Activated naive CD8-positive, alpha-beta T cell treated with anti-CD3 and anti-CD28 coated beads, Interleukin-2, amount 50 U/mL, for 24 hours (primary cell): ENCODE data around the gene PALM.

ENCODE experiments used
- ATAC-seq: fragments of 150-1000 bp; cut with Tn5 transposase; one replicate; pipeline ENCODE4 v1.10.0; 2021
- DNase-seq: peaks from one replicate; pipeline ENCODE4 v3.0.0; 2021
- H3K27ac Mint-ChIP-seq: one replicate; pipeline ENCODE4 v1.8.0; 2021; ENCODE audit warnings: mild to moderate bottlenecking, mixed read lengths
- H3K27me3 Mint-ChIP-seq: one replicate; pipeline ENCODE4 v1.8.0; 2021; ENCODE audit warnings: mixed read lengths
- H3K36me3 Mint-ChIP-seq: one replicate; pipeline ENCODE4 v1.8.0; 2021; ENCODE audit warnings: low read depth, mixed read lengths
- H3K4me1 Mint-ChIP-seq: one replicate; pipeline ENCODE4 v1.8.0; 2021; ENCODE audit warnings: mixed read lengths
- H3K4me3 Mint-ChIP-seq: one replicate; pipeline ENCODE4 v1.8.0; 2021; ENCODE audit warnings: mild to moderate bottlenecking, moderate library complexity, mixed read lengths
- H3K9me3 Mint-ChIP-seq: one replicate; pipeline ENCODE4 v1.8.0; 2021; ENCODE audit warnings: mixed read lengths

Gene PALM

DNA sequence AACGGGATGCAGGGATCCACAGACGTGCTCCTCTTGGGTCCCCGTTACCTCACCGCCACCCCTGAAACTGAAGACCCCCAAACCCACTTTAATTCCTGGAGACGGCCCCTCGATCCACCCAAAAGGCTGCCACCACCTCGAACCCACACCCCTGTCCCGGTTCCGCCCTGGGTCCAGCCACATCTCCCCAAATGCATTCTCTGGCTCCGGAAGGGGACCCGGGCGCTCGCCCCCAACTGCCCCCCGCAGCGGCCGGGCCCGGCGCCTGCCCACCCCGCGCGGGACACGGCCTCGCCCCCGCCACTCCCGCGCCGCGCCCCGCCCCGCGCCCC, 32.8 kb upstream of the PALM start:
- Mint-ChIP-seq H3K27me3 (peaks cover 19% of the 10 kb centered on the region), H3K36me3 (no peaks in the 10 kb centered on the region), H3K9me3 (no peaks in the 10 kb centered on the region), H3K4me3 (no peak overlapping the region), H3K4me1 (peaks cover 11% of the 10 kb centered on the region), H3K27ac (no peak overlapping the region)
- no peak for ATAC-seq
- no peak for DNase-seq

GRCh38 chr19:676339-677105, 32.2 kb upstream of the PALM start, which contains the start of gene FSTL3:
Gene FSTL3 (plus strand): TSS chr19:676392. CDS start chr19:676424, 32 bp downstream.
- ATAC-seq: no peak
- H3K4me1 Mint-ChIP-seq: peaks cover 11% of the 10 kb centered on the region
- H3K27me3 Mint-ChIP-seq: peaks cover 19% of the 10 kb centered on the region
- H3K36me3 Mint-ChIP-seq: no peaks in the 10 kb centered on the region
- H3K9me3 Mint-ChIP-seq: no peaks in the 10 kb centered on the region
- H3K27ac Mint-ChIP-seq: peak within 1 kb of the TSS; percentile 64
- DNase-seq: no peak
- no peak within 1 kb of the TSS for H3K4me3 Mint-ChIP-seq

DNA sequence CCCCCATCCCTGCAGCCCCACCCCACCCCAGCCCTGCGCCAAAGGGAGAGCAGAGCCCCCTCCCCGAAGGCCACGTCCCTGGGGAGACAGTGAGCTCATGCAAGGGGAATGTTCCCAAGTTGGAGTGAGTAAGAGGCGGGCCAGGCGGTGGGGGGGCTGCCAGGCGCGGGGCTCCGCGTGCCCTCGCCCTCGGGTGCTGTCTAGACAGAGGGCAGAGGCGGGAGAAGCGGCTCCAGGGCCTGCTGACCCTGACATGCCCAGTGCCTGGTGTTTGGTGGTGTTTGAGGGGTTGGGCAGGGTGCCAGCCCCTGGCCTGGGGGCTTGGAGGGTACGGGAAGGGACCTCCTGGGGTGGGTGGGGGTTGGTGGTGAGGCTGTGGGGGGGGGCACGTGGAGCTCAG, 31.5 kb upstream of the PALM start:
- DNase-seq (no peak), ATAC-seq (no peak)

DNA sequence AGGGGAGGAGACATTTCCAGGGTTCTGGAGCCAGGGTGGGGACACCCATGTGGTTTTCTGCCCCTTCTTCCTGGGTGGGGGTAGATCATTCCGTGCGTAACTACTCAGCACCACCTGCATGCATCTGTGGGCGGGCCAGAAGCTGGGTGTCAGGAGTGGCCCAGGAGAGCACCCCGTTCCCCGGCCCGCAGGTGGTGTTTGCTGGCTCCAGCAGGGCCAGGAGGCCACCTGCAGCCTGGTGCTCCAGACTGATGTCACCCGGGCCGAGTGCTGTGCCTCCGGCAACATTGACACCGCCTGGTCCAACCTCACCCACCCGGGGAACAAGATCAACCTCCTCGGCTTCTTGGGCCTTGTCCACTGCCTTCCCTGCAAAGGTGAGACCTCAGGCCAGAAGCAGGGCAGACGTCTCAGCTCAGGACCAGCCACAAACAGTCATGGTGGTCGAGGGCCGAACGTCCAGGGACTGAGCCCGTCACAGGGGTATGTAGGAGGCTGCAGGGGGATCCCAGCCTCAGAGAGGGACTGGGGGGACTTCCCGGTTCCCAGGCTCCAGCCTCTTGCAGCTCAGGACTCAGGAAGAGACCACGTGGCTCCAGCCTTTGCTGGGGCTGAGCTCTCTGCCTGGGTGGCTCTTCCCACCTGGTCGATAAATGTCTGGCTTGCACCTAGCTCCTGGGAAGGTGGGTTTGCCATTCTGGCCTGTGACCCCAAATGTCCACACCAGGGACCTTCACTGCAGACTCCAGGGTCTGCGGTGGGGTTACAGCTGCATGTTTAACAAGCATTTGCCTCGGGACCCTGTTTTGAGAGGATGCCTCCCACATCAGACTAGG, 30.9 kb upstream of the PALM start:
- Mint-ChIP-seq H3K27me3 (peaks cover 18% of the 10 kb centered on the region), H3K4me1 (peaks cover 11% of the 10 kb centered on the region), H3K27ac (no peak overlapping the region), H3K36me3 (no peaks in the 10 kb centered on the region), H3K9me3 (no peaks in the 10 kb centered on the region), H3K4me3 (no peak overlapping the region)
- no peak for ATAC-seq
- no peak for DNase-seq

More for the DNA sequence above, 31.5 kb upstream of the PALM start:
- Mint-ChIP-seq H3K4me3 (no peak overlapping the region), H3K27ac (no peak overlapping the region), H3K27me3 (peaks cover 18% of the 10 kb centered on the region), H3K9me3 (no peaks in the 10 kb centered on the region), H3K36me3 (no peaks in the 10 kb centered on the region), H3K4me1 (peaks cover 11% of the 10 kb centered on the region)

DNA sequence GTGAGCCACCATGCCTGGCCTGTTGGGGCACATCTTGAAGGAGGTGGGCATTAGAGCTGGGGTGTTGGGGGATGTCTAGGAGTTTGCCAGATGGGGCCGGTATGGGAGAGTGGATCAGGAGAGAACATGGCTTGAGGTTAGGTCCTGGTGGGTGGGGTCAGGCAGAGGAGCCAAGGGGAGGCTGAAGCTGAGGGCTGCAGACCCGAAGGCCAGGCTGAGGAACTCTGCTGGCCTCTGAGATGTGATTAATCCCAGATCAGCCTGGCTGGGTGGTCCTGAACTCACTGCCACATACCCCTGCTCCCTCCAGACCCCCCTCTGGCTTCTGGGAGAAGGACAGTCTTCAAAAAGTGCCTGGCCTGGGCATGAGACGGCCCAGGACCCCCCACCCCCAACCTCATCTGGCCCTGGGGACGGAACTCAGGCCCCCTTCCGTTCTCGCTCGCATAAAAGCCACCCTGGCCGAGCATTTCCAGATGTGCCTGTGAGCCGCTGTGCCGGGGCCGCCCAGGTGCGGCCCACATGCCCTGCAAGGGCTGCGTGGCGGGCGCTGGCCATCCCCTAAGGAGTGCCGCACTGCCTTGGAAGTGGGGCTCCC, 29.8 kb upstream of the PALM start:
- ATAC-seq (no peak), DNase-seq (no peak)
- Mint-ChIP-seq H3K27me3 (peaks cover 15% of the 10 kb centered on the region), H3K9me3 (no peaks in the 10 kb centered on the region), H3K4me1 (peaks cover 11% of the 10 kb centered on the region), H3K36me3 (no peaks in the 10 kb centered on the region), H3K27ac (no peak overlapping the region), H3K4me3 (peak overlapping the region; percentile 71)

DNA sequence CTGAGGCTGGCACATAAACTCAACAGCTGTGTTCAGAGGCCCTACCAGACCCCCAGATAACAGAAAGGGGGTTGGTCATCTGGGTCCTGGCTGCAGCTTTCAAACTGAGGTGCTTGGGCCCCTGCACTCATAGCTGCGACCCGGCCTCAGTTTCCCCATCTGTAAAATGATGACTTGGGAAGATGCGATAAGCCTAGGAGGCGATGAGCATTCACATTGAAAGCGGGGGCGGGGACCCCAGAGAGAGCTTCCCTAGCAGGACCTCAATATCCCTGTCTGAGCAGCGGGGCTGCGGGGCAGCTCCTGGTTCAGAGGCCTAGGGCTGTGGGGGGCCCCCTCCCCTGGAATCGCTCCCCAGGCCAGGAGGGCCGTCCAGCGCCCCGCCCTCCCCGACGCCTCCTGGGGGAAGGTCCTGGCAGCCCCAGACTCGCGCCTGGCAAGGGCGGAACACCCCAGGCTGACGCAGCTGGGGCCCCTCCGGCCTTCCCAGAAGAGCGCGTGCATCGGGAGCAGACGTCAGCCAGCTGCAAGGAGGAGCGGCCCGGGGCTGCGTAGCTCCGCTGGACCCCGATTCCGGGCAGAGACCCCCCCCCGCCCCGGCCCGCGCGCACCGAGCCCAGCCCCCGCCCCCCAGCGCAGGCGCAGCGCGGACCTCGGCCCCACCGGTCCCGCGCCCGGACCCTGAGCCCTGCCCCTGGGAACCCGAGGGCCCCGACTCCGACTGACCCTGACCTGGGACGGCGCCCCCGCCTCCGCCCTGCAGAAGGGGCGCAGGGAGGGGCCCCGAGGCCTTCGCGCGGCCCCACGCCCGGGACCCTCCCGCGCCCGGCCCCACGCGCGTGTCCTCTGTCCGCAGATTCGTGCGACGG, 29.1 kb upstream of the PALM start:
- Mint-ChIP-seq H3K9me3 (no peaks in the 10 kb centered on the region), H3K27ac (peak overlapping the region; percentile 94), H3K4me3 (peak overlapping the region; percentile 71), H3K27me3 (peaks cover 14% of the 10 kb centered on the region), H3K36me3 (no peaks in the 10 kb centered on the region), H3K4me1 (peaks cover 11% of the 10 kb centered on the region)
- ATAC-seq (peak; percentile 16), DNase-seq (peak; percentile 55)

GRCh38 chr19:680287-681028, 28.3 kb upstream of the PALM start:
- H3K36me3 Mint-ChIP-seq: no peaks in the 10 kb centered on the region
- H3K4me1 Mint-ChIP-seq: peaks cover 6% of the 10 kb centered on the region
- peak overlapping the region; percentile 77 for H3K4me3 Mint-ChIP-seq
- H3K9me3 Mint-ChIP-seq: no peaks in the 10 kb centered on the region
- H3K27ac Mint-ChIP-seq: peak overlapping the region; percentile 94
- DNase-seq (peak; percentile 99), ATAC-seq (peak; percentile 78)
- peaks cover 7% of the 10 kb centered on the region for H3K27me3 Mint-ChIP-seq

DNA sequence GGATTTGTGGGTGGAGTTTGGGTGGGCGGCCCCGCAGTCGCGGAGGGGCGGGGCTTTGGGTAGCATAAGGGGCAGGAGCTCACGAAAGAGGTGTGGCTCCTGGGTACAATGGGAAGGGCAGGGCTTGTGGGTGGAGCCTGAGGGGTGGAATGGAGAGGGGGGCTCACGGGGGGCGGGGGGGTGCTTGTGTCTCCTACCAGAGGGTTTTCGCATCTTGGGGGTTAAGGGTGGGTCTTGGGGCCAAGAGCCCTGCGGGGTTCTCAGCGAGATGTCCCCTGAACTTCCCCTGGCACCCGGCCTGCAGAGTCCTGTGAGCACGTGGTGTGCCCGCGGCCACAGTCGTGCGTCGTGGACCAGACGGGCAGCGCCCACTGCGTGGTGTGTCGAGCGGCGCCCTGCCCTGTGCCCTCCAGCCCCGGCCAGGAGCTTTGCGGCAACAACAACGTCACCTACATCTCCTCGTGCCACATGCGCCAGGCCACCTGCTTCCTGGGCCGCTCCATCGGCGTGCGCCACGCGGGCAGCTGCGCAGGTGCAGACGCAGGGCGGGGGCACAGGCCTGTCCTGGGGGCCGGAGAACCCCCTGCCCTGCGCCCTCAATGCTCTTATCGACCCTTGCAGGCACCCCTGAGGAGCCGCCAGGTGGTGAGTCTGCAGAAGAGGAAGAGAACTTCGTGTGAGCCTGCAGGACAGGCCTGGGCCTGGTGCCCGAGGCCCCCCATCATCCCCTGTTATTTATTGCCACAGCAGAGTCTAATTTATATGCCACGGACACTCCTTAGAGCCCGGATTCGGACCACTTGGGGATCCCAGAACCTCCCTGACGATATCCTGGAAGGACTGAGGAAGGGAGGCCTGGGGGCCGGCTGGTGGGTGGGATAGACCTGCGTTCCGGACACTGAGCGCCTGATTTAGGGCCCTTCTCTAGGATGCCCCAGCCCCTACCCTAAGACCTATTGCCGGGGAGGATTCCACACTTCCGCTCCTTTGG, 27.4 kb upstream of the PALM start:
- no peaks in the 10 kb centered on the region for H3K9me3 Mint-ChIP-seq
- DNase-seq (peak; percentile 95), ATAC-seq (no peak)
- H3K27ac Mint-ChIP-seq: peak overlapping the region; percentile 94
- peaks cover 5% of the 10 kb centered on the region for H3K27me3 Mint-ChIP-seq
- H3K4me3 Mint-ChIP-seq: peak overlapping the region; percentile 77
- H3K36me3 Mint-ChIP-seq: no peaks in the 10 kb centered on the region
- H3K4me1 Mint-ChIP-seq: peaks cover 5% of the 10 kb centered on the region

- ATAC-seq: no peak
- no peak for DNase-seq
- Mint-ChIP-seq H3K4me3 (no peak overlapping the region), H3K36me3 (no peaks in the 10 kb centered on the region), H3K27ac (no peak overlapping the region), H3K4me1 (peaks cover 5% of the 10 kb centered on the region), H3K9me3 (no peaks in the 10 kb centered on the region), H3K27me3 (no peaks in the 10 kb centered on the region)
Observed at GRCh38 chr19:682678-683320, 25.9 kb upstream of the PALM start.

DNA sequence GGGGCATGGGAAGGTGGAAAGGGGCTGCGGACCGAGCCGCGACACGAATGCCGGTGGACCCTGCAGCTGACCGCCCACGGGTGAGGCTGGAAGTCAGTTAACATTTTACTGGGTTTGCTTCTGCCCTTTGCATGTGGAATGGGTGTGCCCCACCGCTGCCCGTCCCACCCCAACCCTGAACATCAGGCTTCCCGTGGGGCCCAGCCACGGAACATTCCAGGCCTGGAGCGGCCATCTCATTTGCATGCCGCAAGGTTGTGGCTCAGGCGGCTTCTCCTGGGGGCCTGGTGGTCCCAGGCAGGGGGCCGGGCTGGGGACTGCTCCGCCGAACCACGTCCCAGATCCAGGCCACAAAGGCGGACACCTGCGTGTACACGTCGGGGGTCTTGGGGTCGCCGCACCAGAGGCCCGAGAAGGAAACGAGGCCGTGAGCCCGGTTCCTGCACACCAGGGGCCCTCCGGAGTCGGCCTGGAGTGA, 23.2 kb upstream of the PALM start:
- Mint-ChIP-seq H3K27me3 (no peaks in the 10 kb centered on the region), H3K36me3 (no peaks in the 10 kb centered on the region), H3K4me1 (no peaks in the 10 kb centered on the region), H3K27ac (no peak overlapping the region), H3K9me3 (no peaks in the 10 kb centered on the region), H3K4me3 (no peak overlapping the region)
- DNase-seq: no peak
- no peak for ATAC-seq

DNA sequence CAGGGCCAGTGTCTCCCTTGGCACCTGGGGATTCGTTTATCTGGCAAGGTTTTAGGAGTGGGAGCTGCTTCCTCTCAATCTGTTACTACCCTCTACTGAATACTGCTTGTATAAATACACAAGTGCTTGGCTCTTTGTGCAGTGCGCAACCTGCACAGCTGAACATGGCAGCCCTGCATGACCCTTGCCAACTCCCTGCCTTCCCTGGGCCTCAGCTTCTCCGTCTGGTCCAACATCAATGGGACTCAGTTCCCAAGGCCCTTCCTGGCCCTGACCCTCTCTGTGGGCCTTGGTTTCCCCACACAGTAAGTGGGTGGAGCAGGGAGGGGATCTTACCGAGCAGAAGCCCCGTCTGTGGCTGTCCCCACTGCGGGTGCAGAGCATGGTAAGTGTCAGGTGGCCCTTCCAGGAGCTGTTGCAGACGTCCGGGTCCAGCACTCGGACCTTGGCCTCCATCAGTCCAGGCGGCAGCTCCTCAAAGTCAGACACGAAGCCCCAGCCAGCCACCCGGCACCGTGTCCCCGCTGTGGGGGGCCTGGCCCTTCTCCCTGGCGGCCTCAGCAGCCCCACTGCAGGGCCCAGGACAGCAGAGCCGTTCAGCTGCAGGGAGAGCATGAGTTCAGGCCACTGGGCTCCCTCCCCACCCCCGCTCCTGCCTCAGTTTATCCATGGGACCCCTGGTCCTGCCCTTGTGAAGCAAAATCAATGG, 22.0 kb upstream of the PALM start:
- no peak overlapping the region for H3K4me3 Mint-ChIP-seq
- H3K4me1 Mint-ChIP-seq: no peaks in the 10 kb centered on the region
- H3K36me3 Mint-ChIP-seq: no peaks in the 10 kb centered on the region
- no peak overlapping the region for H3K27ac Mint-ChIP-seq
- H3K9me3 Mint-ChIP-seq: no peaks in the 10 kb centered on the region
- ATAC-seq: no peak
- DNase-seq: no peak
- no peaks in the 10 kb centered on the region for H3K27me3 Mint-ChIP-seq
